HUES48 (cell line): ENCODE data around the gene SLC24A2.
"Not testable (repeated sequence)": the region's sequence is repeated elsewhere in the genome, so short reads cannot be mapped to it uniquely, and the experiment has no call there.

Experiments
- H3K27ac ChIP-seq: one replicate; pipeline ENCODE4 v1.7.0; 2013; ENCODE audit warnings: low read depth, low read length, inconsistent platforms
- H3K27me3 ChIP-seq: 2 replicates; pipeline ENCODE4 v1.6.1; 2013; ENCODE audit warnings: mild to moderate bottlenecking, low read length; ENCODE audit not compliant: control insufficient read depth, insufficient read depth
- H3K36me3 ChIP-seq: 2 replicates; pipeline ENCODE4 v1.6.1; 2013; ENCODE audit warnings: low read length; ENCODE audit not compliant: control insufficient read depth, insufficient read depth
- H3K4me1 ChIP-seq: 2 replicates; pipeline ENCODE4 v1.6.1; 2013; ENCODE audit warnings: mild to moderate bottlenecking, low read length; ENCODE audit not compliant: control insufficient read depth, insufficient read depth
- H3K4me3 ChIP-seq: 2 replicates; pipeline ENCODE4 v1.5.1; 2013; ENCODE audit warnings: mild to moderate bottlenecking, low read depth, low read length
- H3K9ac ChIP-seq: 2 replicates; pipeline ENCODE4 v1.6.1; 2013; ENCODE audit warnings: mild to moderate bottlenecking, low read depth, low read length, moderate library complexity
- H3K9me3 ChIP-seq: 2 replicates; pipeline ENCODE4 v1.6.1; 2013; ENCODE audit warnings: low read length; ENCODE audit not compliant: control insufficient read depth, insufficient read depth

The SLC24A2 gene

GRCh38 chr9:19788614-19789271 lies at the start of gene SLC24A2:
Gene SLC24A2, minus strand, starts transcription at chr9:19789037.
- 0 out of 2 replicates have a peak, but pooled peaks cover 2% of the 10 kb centered on the region for H3K9me3 ChIP-seq
- no peak within 1 kb of the TSS for H3K9ac ChIP-seq
- H3K4me3 ChIP-seq = peak within 1 kb of the TSS; percentile 74
- peaks cover 46% of the 10 kb centered on the region for H3K27me3 ChIP-seq
- peak within 1 kb of the TSS; percentile 9 for H3K27ac ChIP-seq
- H3K36me3 ChIP-seq = no peaks in the 10 kb centered on the region
- H3K4me1 ChIP-seq = peaks cover 25% of the 10 kb centered on the region

DNA sequence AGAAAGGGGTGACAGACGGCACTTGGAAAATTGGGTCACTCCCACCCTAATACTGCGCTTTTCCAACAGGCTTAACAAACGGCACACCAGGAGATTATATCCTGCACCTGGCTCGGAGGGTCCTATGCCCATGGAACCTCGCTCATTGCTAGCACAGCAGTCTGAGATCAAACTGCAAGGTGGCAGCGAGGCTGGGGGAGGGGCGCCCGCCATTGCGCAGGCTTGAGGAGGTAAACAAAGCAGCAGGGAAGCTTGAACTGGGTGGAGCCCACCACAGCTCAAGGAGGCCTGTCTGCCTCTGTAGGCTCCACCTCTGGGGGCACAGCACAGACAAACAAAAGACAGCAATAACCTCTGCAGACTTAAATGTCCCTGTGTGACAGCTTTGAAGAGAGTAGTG lies 44.5 kb upstream of the SLC24A2 start:
- H3K4me3 ChIP-seq, H3K36me3 ChIP-seq, H3K4me1 ChIP-seq, H3K27ac ChIP-seq, H3K9me3 ChIP-seq, H3K9ac ChIP-seq, H3K27me3 ChIP-seq: not testable (repeated sequence)

DNA sequence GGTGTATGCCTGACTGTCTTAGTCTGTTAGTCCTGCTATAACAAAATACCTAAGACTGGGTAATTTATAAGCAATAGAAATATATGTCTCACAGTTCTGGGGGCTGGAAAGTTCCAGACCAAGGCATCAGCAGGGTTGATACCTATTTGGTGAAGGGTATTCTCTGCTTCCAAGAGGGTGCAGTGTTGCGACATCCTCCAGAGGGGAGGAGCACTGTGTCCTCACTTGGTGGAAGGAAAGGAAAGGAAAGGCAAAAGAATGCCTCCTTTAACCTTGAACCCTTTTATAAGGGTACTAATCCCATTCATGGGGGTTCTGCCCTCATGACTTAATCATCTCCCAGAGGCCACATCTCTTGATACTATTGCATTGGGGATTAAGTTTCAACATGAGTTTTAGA lies 42.0 kb upstream of the SLC24A2 start:
- Histone ChIP-seq H3K9ac (no peak overlapping the region), H3K4me1 (no peaks in the 10 kb centered on the region), H3K9me3 (peaks cover 9% of the 10 kb centered on the region)

GRCh38 chr9:19828576-19829109 lies 39.8 kb upstream of the SLC24A2 start:
- no peaks in the 10 kb centered on the region for H3K4me1 ChIP-seq
- no peaks in the 10 kb centered on the region for H3K36me3 ChIP-seq
- H3K9me3 ChIP-seq = peaks cover 9% of the 10 kb centered on the region
- no peaks in the 10 kb centered on the region for H3K27me3 ChIP-seq
- no peak overlapping the region for H3K4me3 ChIP-seq
- H3K9ac ChIP-seq = no peak overlapping the region
- no peak overlapping the region for H3K27ac ChIP-seq

More for the DNA sequence above, 42.0 kb upstream of the SLC24A2 start:
- no peak overlapping the region for H3K27ac ChIP-seq
- no peaks in the 10 kb centered on the region for H3K27me3 ChIP-seq
- H3K36me3 ChIP-seq = no peaks in the 10 kb centered on the region
- no peak overlapping the region for H3K4me3 ChIP-seq

- H3K4me1 ChIP-seq = no peaks in the 10 kb centered on the region
- no peaks in the 10 kb centered on the region for H3K36me3 ChIP-seq
- H3K9me3 ChIP-seq = peaks cover 19% of the 10 kb centered on the region
- no peaks in the 10 kb centered on the region for H3K27me3 ChIP-seq
- no peak overlapping the region for H3K9ac ChIP-seq
- no peak overlapping the region for H3K27ac ChIP-seq
- no peak overlapping the region for H3K4me3 ChIP-seq
Observed at GRCh38 chr9:19816769-19817168, 27.9 kb upstream of the SLC24A2 start.

DNA sequence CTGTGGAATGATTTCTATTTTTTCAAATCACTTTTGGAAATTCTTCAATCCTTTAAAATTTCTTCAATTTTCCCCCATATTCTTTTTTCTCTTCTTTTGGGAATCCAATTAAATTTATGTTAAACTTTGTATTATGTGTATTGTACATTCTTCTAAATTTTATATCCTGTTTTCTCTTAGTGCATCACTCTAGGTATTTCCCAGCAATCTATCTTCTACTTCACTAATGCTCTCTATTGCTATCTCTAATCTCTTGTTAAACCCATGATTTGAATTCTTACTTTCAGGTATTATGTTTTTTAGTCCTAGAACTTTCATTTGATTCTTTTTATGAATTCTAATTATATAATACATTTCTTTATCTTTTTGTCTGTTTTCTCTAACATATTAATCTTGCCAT lies 23.4 kb upstream of the SLC24A2 start:
- H3K27me3 ChIP-seq = no peaks in the 10 kb centered on the region
- peaks cover 17% of the 10 kb centered on the region for H3K4me1 ChIP-seq
- no peaks in the 10 kb centered on the region for H3K36me3 ChIP-seq
- no peak overlapping the region for H3K9ac ChIP-seq
- H3K4me3 ChIP-seq = no peak overlapping the region
- H3K9me3 ChIP-seq = peaks cover 22% of the 10 kb centered on the region
- H3K27ac ChIP-seq = no peak overlapping the region

GRCh38 chr9:19809422-19810269 lies 20.8 kb upstream of the SLC24A2 start:
- Histone ChIP-seq H3K9me3 (peaks cover 11% of the 10 kb centered on the region), H3K4me1 (peaks cover 43% of the 10 kb centered on the region), H3K27me3 (no peaks in the 10 kb centered on the region), H3K27ac (no peak overlapping the region), H3K36me3 (no peaks in the 10 kb centered on the region), H3K9ac (no peak overlapping the region), H3K4me3 (no peak overlapping the region)

DNA sequence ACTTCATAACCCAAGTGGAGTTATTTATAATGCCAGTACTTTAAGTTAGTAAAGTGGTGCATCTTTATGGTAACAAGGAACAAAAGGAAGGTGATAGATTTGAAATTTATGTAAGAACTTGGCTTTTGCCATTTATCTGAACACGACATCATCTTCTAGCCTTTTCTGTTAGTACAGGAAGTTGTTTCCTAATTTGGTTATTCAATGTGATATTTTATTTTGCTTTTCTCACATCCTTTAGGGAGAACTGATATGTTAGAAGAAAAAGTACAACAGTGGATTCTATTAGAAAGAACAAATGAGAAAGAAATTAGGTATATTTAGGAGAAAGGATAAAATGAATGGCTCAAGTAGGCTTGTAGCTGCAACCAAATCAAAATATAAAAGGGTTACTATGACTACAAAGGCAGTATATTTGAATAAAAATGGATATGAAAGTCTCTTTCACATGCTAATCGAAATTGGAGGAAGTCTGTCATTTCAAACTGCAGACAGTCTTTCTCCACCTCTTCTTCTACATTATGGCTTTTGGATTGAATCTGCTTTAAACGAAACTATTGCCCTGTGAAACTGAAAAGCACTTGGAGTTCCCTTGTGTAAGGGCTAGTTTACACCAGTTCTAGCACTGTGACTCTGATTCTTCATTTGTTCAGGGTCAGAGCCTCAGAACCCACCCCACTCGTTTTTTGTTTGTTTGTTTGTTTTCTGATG lies 18.5 kb upstream of the SLC24A2 start:
- Histone ChIP-seq H3K27me3 (no peaks in the 10 kb centered on the region), H3K9ac (peak overlapping the region; percentile 60), H3K4me1 (peaks cover 56% of the 10 kb centered on the region), H3K9me3 (peaks cover 11% of the 10 kb centered on the region), H3K27ac (peak overlapping the region; percentile 91), H3K36me3 (no peaks in the 10 kb centered on the region), H3K4me3 (peak overlapping the region; percentile 24)

- Histone ChIP-seq H3K4me1 (peaks cover 76% of the 10 kb centered on the region), H3K4me3 (peak overlapping the region; percentile 20; the same call in 1 of the 2 replicates), H3K9ac (no peak overlapping the region), H3K9me3 (no peaks in the 10 kb centered on the region), H3K36me3 (no peaks in the 10 kb centered on the region), H3K27ac (peak overlapping the region; percentile 25), H3K27me3 (no peaks in the 10 kb centered on the region)
Observed at GRCh38 chr9:19804431-19804830, 15.6 kb upstream of the SLC24A2 start.

- no peak overlapping the region for H3K27ac ChIP-seq
- H3K9me3 ChIP-seq = no peaks in the 10 kb centered on the region
- H3K36me3 ChIP-seq = no peaks in the 10 kb centered on the region
- H3K27me3 ChIP-seq = no peaks in the 10 kb centered on the region
- H3K4me3 ChIP-seq = no peak overlapping the region
- no peak overlapping the region for H3K9ac ChIP-seq
- peaks cover 61% of the 10 kb centered on the region for H3K4me1 ChIP-seq
Observed at GRCh38 chr9:19800884-19801283, 12.0 kb upstream of the SLC24A2 start.
